WTC11 (cell line): ENCODE data around the gene GCSH. TPM values are rescaled to one million over a fixed set of nuclear protein-coding genes. Genes with fewer than 3 reads are reported as not detected.

Source experiments
- ATAC-seq: fragments of 200-7000 bp; cut with Tn5 transposase; 2 replicates; pipeline ENCODE4 v1.10.0; 2021; ENCODE audit warnings: mild to moderate bottlenecking, moderate library complexity
- CTCF ChIA-PET: fragments of 300-600 bp; sonication (Branson Sonifier 250); formaldehyde crosslinking; loops from one replicate; lab custom pipeline; 2021; ENCODE audit warnings: antibody characterized with exemption; lab: Charles Lee
- POLR2A ChIA-PET: fragments of 350-600 bp; sonication (Branson Sonifier 250); formaldehyde crosslinking; loops from one replicate; lab custom pipeline; 2021; ENCODE audit warnings: antibody characterized with exemption; lab: Charles Lee
- DNase-seq: peaks from one replicate; pipeline ENCODE4 v3.0.0; 2021; ENCODE audit warnings: low spot score
- H3K27ac Mint-ChIP-seq: 2 replicates; pipeline ENCODE4 v1.8.0; 2021; ENCODE audit warnings: mixed read lengths
- H3K27me3 Mint-ChIP-seq: 2 replicates; pipeline ENCODE4 v1.8.0; 2021; ENCODE audit warnings: low read depth, mild to moderate bottlenecking, moderate library complexity, mixed read lengths
- H3K36me3 Mint-ChIP-seq: 2 replicates; pipeline ENCODE4 v1.8.0; 2021; ENCODE audit warnings: mixed read lengths
- H3K4me1 Mint-ChIP-seq: 2 replicates; pipeline ENCODE4 v1.8.0; 2022; ENCODE audit warnings: mixed read lengths
- H3K4me3 Mint-ChIP-seq: 2 replicates; pipeline ENCODE4 v1.8.0; 2021; ENCODE audit warnings: mild to moderate bottlenecking, moderate library complexity, mixed read lengths
- H3K9me3 Mint-ChIP-seq: 2 replicates; pipeline ENCODE4 v1.8.0; 2021; ENCODE audit warnings: mixed read lengths
- ATF1 ChIP-seq: sonication (generic); formaldehyde crosslinking; IDR thresholded peaks from 2 replicates; pipeline ENCODE4 v1.8.1; 2023; ENCODE audit warnings: mild to moderate bottlenecking, moderate library complexity, missing genetic modification reagents
- CREM ChIP-seq: sonication (generic); formaldehyde crosslinking; IDR thresholded peaks from 2 replicates; pipeline ENCODE4 v1.8.1; 2022; ENCODE audit warnings: mild to moderate bottlenecking, missing genetic modification reagents, moderate library complexity
- ESRRA ChIP-seq: sonication (generic); formaldehyde crosslinking; IDR thresholded peaks from 2 replicates; pipeline ENCODE4 v1.8.1; 2022; ENCODE audit warnings: mild to moderate bottlenecking, missing genetic modification reagents, borderline replicate concordance
- FOXJ3 ChIP-seq: sonication (generic); formaldehyde crosslinking; IDR thresholded peaks from 2 replicates; pipeline ENCODE4 v1.9.0; 2021; ENCODE audit warnings: missing genetic modification reagents, mild to moderate bottlenecking, borderline replicate concordance
- GRHL2 ChIP-seq: fragments of 250-450 bp; sonication (Bioruptor Pico); IDR thresholded peaks from 2 replicates; pipeline ENCODE4 v1.8.0; 2022; ENCODE audit warnings: mild to moderate bottlenecking, moderate library complexity; ENCODE audit not compliant: insufficient replicate concordance, severe bottlenecking
- HMGA2 ChIP-seq: fragments of 250-450 bp; sonication (Bioruptor Pico); IDR thresholded peaks from 2 replicates; pipeline ENCODE4 v1.4.0; 2021; ENCODE audit warnings: mild to moderate bottlenecking, moderate library complexity
- JAZF1 ChIP-seq: fragments of 250-450 bp; sonication (Bioruptor Pico); IDR thresholded peaks from 2 replicates; pipeline ENCODE4 v1.9.0; 2021; ENCODE audit warnings: moderate library complexity, mild to moderate bottlenecking, inconsistent platforms
- MXD4 ChIP-seq: fragments of 250-450 bp; sonication (Bioruptor Pico); IDR thresholded peaks from 2 replicates; pipeline ENCODE4 v1.8.0; 2021; ENCODE audit warnings: mild to moderate bottlenecking, moderate library complexity, borderline replicate concordance
- NFE2L1 ChIP-seq: sonication (generic); formaldehyde crosslinking; IDR thresholded peaks from 2 replicates; pipeline ENCODE4 v1.8.1; 2023; ENCODE audit warnings: missing genetic modification reagents
- NR3C1 ChIP-seq: sonication (generic); formaldehyde crosslinking; conservative IDR thresholded peaks from 2 replicates; pipeline ENCODE4 v1.8.1; 2023; ENCODE audit warnings: low read depth, mild to moderate bottlenecking, missing genetic modification reagents
- RELA ChIP-seq: sonication (generic); formaldehyde crosslinking; IDR thresholded peaks from 2 replicates; pipeline ENCODE4 v1.8.1; 2022; ENCODE audit warnings: missing genetic modification reagents, mild to moderate bottlenecking, borderline replicate concordance
- ZNF671 ChIP-seq: fragments of 250-450 bp; sonication (Bioruptor Pico); IDR thresholded peaks from 2 replicates; pipeline ENCODE4 v1.8.0; 2021; ENCODE audit warnings: mild to moderate bottlenecking
- total RNA-seq: library from RNA; stranded (reverse); gene quantifications from 3 replicates; pipeline ENCODE4 v1.2.3, GENCODE V29; 2021
- TF ChIP-seq, protein P1 (sequence below): sonication (generic); formaldehyde crosslinking; IDR thresholded peaks from 2 replicates; pipeline ENCODE4 v1.8.1; 2022; ENCODE audit warnings: mild to moderate bottlenecking, missing genetic modification reagents, moderate library complexity, borderline replicate concordance
- TF ChIP-seq, protein P2 (sequence below): sonication (generic); formaldehyde crosslinking; IDR thresholded peaks from 2 replicates; pipeline ENCODE4 v1.8.0; 2023; ENCODE audit warnings: missing genetic modification reagents
- TF ChIP-seq, protein P3 (sequence below): sonication (generic); formaldehyde crosslinking; IDR thresholded peaks from 2 replicates; pipeline ENCODE4 v1.8.1; 2023; ENCODE audit warnings: mild to moderate bottlenecking, missing genetic modification reagents
- TF ChIP-seq, protein P4 (sequence below): sonication (generic); formaldehyde crosslinking; IDR thresholded peaks from 2 replicates; pipeline ENCODE4 v1.8.1; 2023; ENCODE audit warnings: mild to moderate bottlenecking, missing genetic modification reagents, moderate library complexity
- TF ChIP-seq, protein P5 (sequence below): sonication (generic); formaldehyde crosslinking; IDR thresholded peaks from 2 replicates; pipeline ENCODE4 v1.8.0; 2023; ENCODE audit warnings: missing genetic modification reagents, mild to moderate bottlenecking, borderline replicate concordance
- TF ChIP-seq, protein P6 (sequence below): sonication (generic); formaldehyde crosslinking; IDR thresholded peaks from 2 replicates; pipeline ENCODE4 v1.8.1; 2022; ENCODE audit warnings: low read depth, missing genetic modification reagents, borderline replicate concordance
- TF ChIP-seq, protein P7 (sequence below): sonication (generic); formaldehyde crosslinking; IDR thresholded peaks from 2 replicates; pipeline ENCODE4 v1.8.1; 2023; ENCODE audit warnings: mild to moderate bottlenecking, moderate library complexity, missing genetic modification reagents
- TF ChIP-seq, protein P8 (sequence below): sonication (generic); formaldehyde crosslinking; IDR thresholded peaks from 2 replicates; pipeline ENCODE4 v1.8.1; 2023; ENCODE audit warnings: mild to moderate bottlenecking, missing genetic modification reagents
- TF ChIP-seq, protein P9 (sequence below): sonication (generic); formaldehyde crosslinking; IDR thresholded peaks from 2 replicates; pipeline ENCODE4 v1.8.0; 2022; ENCODE audit warnings: mild to moderate bottlenecking, missing genetic modification reagents

Gene GCSH
- total RNA-seq, 1 experiment from 2014 or later = 95.9 TPM

DNA sequence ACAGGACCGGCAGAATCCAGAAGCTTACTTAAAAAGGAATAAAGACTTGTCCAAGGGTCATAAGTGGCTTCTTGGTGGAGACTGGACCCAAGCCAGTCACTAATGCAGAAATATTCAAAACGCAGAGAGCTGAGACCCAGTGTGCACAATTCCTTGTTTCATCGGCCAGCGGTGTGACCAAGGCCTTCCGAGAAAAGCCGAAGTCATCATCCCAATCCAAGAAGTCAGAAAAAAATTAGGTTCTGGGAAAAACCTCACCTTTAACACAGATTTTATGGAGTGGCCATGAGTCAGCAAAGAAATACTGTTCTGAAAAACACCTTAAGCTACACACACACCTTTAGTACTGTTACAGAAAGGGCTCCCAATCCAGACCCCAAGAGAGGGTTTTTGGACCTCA is 1.0 kb upstream of the GCSH start (continued):
- TF ChIP-seq, protein P1, sequence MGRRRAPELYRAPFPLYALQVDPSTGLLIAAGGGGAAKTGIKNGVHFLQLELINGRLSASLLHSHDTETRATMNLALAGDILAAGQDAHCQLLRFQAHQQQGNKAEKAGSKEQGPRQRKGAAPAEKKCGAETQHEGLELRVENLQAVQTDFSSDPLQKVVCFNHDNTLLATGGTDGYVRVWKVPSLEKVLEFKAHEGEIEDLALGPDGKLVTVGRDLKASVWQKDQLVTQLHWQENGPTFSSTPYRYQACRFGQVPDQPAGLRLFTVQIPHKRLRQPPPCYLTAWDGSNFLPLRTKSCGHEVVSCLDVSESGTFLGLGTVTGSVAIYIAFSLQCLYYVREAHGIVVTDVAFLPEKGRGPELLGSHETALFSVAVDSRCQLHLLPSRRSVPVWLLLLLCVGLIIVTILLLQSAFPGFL (CRISPR knock-in tag) = no peak
- no peak for TF ChIP-seq MXD4 (CRISPR knock-in tag)
- TF ChIP-seq, protein P2, sequence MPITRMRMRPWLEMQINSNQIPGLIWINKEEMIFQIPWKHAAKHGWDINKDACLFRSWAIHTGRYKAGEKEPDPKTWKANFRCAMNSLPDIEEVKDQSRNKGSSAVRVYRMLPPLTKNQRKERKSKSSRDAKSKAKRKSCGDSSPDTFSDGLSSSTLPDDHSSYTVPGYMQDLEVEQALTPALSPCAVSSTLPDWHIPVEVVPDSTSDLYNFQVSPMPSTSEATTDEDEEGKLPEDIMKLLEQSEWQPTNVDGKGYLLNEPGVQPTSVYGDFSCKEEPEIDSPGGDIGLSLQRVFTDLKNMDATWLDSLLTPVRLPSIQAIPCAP (CRISPR knock-in tag) = no peak
- TF ChIP-seq, protein P3, sequence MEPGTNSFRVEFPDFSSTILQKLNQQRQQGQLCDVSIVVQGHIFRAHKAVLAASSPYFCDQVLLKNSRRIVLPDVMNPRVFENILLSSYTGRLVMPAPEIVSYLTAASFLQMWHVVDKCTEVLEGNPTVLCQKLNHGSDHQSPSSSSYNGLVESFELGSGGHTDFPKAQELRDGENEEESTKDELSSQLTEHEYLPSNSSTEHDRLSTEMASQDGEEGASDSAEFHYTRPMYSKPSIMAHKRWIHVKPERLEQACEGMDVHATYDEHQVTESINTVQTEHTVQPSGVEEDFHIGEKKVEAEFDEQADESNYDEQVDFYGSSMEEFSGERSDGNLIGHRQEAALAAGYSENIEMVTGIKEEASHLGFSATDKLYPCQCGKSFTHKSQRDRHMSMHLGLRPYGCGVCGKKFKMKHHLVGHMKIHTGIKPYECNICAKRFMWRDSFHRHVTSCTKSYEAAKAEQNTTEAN (CRISPR knock-in tag) = no peak

DNA sequence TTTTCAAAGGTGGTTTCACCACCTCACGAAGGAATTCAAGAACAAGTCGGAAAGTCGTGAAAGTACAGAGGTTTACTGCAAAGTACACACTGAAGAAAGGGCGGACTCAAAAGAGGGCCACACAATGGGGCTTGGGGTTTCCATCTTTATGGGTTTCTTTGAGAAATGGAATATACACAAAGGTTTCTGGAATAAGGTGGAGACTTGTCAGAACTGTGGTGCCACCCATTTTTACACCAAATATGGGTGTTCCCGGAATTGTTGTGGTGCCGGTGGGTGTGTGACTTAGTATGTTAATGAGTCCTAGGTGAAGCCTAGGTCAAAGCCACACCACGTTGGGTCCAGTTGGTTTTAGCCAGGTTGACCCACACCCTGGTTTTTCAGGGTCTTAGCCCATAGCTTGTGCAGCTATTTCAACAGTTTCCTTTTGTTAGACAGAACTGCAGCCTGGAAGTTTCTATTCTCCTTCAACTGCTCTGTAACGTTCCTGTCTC is 567 bp upstream of the GCSH start:
- H3K27me3 Mint-ChIP-seq = no peaks in the 10 kb centered on the region; the same call in 1 of the 2 replicates
- peak overlapping the region; percentile 69 for H3K27ac Mint-ChIP-seq
- CTCF ChIA-PET = no interaction called here

DNA sequence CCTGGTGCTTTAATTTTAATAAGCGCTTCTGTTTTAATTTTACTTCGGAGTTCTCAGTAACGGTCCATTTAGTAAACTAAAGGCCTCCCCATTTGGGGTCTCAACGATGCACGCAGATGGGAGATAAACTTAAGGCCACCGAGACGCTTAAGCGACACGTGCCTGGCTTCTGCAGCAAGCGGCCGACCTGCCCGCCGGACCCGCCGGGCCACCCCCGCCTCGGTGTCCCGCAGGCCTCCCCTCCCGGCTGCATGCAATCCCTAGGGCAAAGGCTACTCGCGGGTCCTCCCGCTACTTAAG is 592 bp downstream of the GCSH start:
- ChIA-PET CTCF (no interaction called here), POLR2A (no interaction called here)
- ATAC-seq (no peak), DNase-seq (no peak)
- Mint-ChIP-seq H3K36me3 (peaks cover 3% of the 10 kb centered on the region), H3K9me3 (peaks cover 6% of the 10 kb centered on the region), H3K4me1 (peaks cover 13% of the 10 kb centered on the region), H3K4me3 (peak overlapping the region; percentile 86), H3K27me3 (no peaks in the 10 kb centered on the region; the same call in 1 of the 2 replicates), H3K27ac (no peak overlapping the region)
- TF ChIP-seq, protein P4, sequence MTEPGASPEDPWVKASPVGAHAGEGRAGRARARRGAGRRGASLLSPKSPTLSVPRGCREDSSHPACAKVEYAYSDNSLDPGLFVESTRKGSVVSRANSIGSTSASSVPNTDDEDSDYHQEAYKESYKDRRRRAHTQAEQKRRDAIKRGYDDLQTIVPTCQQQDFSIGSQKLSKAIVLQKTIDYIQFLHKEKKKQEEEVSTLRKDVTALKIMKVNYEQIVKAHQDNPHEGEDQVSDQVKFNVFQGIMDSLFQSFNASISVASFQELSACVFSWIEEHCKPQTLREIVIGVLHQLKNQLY (CRISPR knock-in tag) = no peak
- TF ChIP-seq NFE2L1 (CRISPR knock-in tag) = no peak
- no peak for TF ChIP-seq CREM (CRISPR knock-in tag)
- TF ChIP-seq, protein P5, sequence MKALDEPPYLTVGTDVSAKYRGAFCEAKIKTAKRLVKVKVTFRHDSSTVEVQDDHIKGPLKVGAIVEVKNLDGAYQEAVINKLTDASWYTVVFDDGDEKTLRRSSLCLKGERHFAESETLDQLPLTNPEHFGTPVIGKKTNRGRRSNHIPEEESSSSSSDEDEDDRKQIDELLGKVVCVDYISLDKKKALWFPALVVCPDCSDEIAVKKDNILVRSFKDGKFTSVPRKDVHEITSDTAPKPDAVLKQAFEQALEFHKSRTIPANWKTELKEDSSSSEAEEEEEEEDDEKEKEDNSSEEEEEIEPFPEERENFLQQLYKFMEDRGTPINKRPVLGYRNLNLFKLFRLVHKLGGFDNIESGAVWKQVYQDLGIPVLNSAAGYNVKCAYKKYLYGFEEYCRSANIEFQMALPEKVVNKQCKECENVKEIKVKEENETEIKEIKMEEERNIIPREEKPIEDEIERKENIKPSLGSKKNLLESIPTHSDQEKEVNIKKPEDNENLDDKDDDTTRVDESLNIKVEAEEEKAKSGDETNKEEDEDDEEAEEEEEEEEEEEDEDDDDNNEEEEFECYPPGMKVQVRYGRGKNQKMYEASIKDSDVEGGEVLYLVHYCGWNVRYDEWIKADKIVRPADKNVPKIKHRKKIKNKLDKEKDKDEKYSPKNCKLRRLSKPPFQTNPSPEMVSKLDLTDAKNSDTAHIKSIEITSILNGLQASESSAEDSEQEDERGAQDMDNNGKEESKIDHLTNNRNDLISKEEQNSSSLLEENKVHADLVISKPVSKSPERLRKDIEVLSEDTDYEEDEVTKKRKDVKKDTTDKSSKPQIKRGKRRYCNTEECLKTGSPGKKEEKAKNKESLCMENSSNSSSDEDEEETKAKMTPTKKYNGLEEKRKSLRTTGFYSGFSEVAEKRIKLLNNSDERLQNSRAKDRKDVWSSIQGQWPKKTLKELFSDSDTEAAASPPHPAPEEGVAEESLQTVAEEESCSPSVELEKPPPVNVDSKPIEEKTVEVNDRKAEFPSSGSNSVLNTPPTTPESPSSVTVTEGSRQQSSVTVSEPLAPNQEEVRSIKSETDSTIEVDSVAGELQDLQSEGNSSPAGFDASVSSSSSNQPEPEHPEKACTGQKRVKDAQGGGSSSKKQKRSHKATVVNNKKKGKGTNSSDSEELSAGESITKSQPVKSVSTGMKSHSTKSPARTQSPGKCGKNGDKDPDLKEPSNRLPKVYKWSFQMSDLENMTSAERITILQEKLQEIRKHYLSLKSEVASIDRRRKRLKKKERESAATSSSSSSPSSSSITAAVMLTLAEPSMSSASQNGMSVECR (CRISPR knock-in tag) = no peak
- TF ChIP-seq, protein P6, sequence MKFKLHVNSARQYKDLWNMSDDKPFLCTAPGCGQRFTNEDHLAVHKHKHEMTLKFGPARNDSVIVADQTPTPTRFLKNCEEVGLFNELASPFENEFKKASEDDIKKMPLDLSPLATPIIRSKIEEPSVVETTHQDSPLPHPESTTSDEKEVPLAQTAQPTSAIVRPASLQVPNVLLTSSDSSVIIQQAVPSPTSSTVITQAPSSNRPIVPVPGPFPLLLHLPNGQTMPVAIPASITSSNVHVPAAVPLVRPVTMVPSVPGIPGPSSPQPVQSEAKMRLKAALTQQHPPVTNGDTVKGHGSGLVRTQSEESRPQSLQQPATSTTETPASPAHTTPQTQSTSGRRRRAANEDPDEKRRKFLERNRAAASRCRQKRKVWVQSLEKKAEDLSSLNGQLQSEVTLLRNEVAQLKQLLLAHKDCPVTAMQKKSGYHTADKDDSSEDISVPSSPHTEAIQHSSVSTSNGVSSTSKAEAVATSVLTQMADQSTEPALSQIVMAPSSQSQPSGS = no peak
- no peak for TF ChIP-seq HMGA2 (CRISPR knock-in tag)

More for the DNA sequence above, 567 bp upstream of the GCSH start:
- no peak for ATAC-seq
- POLR2A ChIA-PET = no interaction called here
- Mint-ChIP-seq H3K4me3 (peak overlapping the region; percentile 45), H3K36me3 (no peaks in the 10 kb centered on the region; the same call in 1 of the 2 replicates), H3K9me3 (peaks cover 6% of the 10 kb centered on the region), H3K4me1 (peaks cover 13% of the 10 kb centered on the region)
- DNase-seq = no peak
- TF ChIP-seq, protein P7, sequence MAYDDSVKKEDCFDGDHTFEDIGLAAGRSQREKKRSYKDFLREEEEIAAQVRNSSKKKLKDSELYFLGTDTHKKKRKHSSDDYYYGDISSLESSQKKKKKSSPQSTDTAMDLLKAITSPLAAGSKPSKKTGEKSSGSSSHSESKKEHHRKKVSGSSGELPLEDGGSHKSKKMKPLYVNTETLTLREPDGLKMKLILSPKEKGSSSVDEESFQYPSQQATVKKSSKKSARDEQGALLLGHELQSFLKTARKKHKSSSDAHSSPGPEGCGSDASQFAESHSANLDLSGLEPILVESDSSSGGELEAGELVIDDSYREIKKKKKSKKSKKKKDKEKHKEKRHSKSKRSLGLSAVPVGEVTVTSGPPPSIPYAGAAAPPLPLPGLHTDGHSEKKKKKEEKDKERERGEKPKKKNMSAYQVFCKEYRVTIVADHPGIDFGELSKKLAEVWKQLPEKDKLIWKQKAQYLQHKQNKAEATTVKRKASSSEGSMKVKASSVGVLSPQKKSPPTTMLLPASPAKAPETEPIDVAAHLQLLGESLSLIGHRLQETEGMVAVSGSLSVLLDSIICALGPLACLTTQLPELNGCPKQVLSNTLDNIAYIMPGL = no peak
- TF ChIP-seq, protein P8, sequence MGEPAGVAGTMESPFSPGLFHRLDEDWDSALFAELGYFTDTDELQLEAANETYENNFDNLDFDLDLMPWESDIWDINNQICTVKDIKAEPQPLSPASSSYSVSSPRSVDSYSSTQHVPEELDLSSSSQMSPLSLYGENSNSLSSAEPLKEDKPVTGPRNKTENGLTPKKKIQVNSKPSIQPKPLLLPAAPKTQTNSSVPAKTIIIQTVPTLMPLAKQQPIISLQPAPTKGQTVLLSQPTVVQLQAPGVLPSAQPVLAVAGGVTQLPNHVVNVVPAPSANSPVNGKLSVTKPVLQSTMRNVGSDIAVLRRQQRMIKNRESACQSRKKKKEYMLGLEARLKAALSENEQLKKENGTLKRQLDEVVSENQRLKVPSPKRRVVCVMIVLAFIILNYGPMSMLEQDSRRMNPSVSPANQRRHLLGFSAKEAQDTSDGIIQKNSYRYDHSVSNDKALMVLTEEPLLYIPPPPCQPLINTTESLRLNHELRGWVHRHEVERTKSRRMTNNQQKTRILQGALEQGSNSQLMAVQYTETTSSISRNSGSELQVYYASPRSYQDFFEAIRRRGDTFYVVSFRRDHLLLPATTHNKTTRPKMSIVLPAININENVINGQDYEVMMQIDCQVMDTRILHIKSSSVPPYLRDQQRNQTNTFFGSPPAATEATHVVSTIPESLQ = no peak
- TF ChIP-seq NR3C1 (CRISPR knock-in tag) (no peak), JAZF1 (CRISPR knock-in tag) (no peak), ESRRA (CRISPR knock-in tag) (no peak), GRHL2 (CRISPR knock-in tag) (no peak), ATF1 (CRISPR knock-in tag) (no peak), FOXJ3 (no peak), RELA (CRISPR knock-in tag) (no peak), ZNF671 (CRISPR knock-in tag) (no peak)
- TF ChIP-seq, protein P9, sequence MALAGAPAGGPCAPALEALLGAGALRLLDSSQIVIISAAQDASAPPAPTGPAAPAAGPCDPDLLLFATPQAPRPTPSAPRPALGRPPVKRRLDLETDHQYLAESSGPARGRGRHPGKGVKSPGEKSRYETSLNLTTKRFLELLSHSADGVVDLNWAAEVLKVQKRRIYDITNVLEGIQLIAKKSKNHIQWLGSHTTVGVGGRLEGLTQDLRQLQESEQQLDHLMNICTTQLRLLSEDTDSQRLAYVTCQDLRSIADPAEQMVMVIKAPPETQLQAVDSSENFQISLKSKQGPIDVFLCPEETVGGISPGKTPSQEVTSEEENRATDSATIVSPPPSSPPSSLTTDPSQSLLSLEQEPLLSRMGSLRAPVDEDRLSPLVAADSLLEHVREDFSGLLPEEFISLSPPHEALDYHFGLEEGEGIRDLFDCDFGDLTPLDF (CRISPR knock-in tag) = no peak
- TF ChIP-seq, all 79 proteins: peak for 0
